PFSK-1 (cell line): ENCODE results near the gene LRBA.

Source experiments
- POLR2AphosphoS5 ChIP-seq: IDR thresholded peaks from 2 replicates; pipeline ENCODE4 v1.6.1; 2012; ENCODE audit warnings: low read depth, mild to moderate bottlenecking, control low read depth, low read length, moderate library complexity
- REST ChIP-seq, 2 experiments: IDR thresholded peaks; 2 replicates each; pipeline versions ENCODE4 v1.6.1 to v1.8.0; 2011 to 2012; ENCODE audit warnings: low read depth in 2 of 2, low read length in 2 of 2, control low read depth in 1 of 2, inconsistent platforms in 1 of 2, mild to moderate bottlenecking in 1 of 2, moderate library complexity in 1 of 2; ENCODE audit not compliant: insufficient read depth in 1 of 2
- SIN3A ChIP-seq: IDR thresholded peaks from 2 replicates; pipeline ENCODE4 v1.6.1; 2012; ENCODE audit warnings: mild to moderate bottlenecking, low read length, moderate library complexity, borderline replicate concordance; ENCODE audit not compliant: insufficient read depth
- TAF1 ChIP-seq: IDR thresholded peaks from 2 replicates; pipeline ENCODE4 v1.6.1; 2012; ENCODE audit warnings: low read length, control low read depth, borderline replicate concordance; ENCODE audit not compliant: insufficient read depth

- TF ChIP-seq POLR2AphosphoS5 (no peak), SIN3A (no peak), REST (IDR thresholded peaks at IDR 0.05; ENCODE audit: insufficient read depth in 1 of 2, low read depth in 2 of 2, low read length in 2 of 2) (no peak), TAF1 (no peak)
These were observed 125.8 kb downstream of the LRBA start for GRCh38 chr4:150889306-150889705.
